CD4-positive, alpha-beta T cell treated with Interleukin-6 for 4 hours (primary cell): Measurements from ENCODE around the gene SPAG6.
"Not testable (repeated sequence)": the region's sequence is repeated elsewhere in the genome, so short reads cannot be mapped to it uniquely, and the experiment has no call there.

Experiments
- DNase-seq: peaks from one replicate; pipeline ENCODE4 v3.0.0-alpha.2; 2020; ENCODE audit warnings: mixed read lengths

Gene SPAG6

DNA sequence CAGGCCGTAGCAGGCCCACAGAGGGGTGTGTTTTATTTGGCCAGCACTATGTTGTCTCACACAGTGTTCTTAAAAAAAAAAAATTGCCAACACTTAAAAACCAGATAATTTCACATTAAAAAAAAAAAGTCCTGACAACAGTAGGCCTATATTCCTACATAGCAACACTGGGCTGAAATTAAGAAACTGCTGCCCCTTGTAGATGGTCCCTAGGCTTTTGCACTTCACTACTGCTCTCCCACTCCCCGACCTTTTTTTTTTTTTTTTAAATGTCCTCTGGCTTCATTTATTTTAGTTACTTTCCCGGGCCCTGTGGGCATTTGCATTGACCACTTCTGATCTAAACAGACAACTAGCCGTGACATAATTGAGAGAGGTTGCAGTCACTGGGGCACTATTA is 36.0 kb downstream of the SPAG6 start:
- DNase-seq, result no peak

GRCh38 chr10:22386503-22386902 is 41.2 kb downstream of the SPAG6 start:
- DNase-seq, result no peak

- DNase-seq, result no peak
These were observed 44.7 kb downstream of the SPAG6 start for GRCh38 chr10:22389856-22390589.

DNA sequence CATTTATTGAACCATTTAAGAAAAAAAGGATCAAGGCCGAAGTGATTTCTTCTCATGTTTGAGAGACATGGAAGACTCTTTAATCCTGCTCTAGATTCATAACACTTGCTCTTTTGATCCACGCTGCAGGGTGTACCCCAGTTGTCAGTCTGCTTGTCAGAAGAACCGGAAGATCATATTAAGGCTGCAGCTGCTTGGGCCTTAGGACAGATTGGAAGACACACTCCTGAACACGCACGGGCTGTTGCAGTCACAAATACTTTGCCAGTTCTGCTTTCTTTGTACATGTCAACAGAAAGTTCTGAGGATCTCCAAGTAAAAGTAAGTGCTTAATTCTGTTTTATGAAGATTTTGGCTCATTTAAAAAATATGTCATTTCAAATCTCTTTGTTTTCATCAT is 46.3 kb downstream of the SPAG6 start:
- no peak for DNase-seq

- not testable (repeated sequence) for DNase-seq
These were observed 50.9 kb downstream of the SPAG6 start for GRCh38 chr10:22396195-22396594.

DNA sequence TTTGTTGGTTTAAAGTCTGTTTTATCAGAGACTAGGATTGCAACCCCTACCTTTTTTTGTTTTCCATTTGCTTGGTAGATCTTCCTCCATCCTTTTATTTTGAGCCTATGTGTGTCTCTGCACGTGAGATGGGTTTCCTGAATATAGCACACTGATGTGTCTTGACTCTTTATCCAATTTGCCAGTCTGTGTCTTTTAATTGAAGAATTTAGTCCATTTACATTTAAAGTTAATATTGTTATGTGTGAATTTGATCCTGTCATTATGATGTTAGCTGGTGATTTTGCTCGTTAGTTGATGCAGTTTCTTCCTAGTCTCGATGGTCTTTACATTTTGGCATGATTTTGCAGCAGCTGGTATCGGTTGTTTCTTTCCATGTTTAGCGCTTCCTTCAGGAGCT is 61.6 kb downstream of the SPAG6 start:
- not testable (repeated sequence) for DNase-seq

GRCh38 chr10:22410394-22410793 is 65.1 kb downstream of the SPAG6 start:
- no peak for DNase-seq

GRCh38 chr10:22410846-22411245 is 65.5 kb downstream of the SPAG6 start:
- DNase-seq, result no peak

GRCh38 chr10:22414146-22414545 is 68.8 kb downstream of the SPAG6 start:
- DNase-seq, result no peak

DNA sequence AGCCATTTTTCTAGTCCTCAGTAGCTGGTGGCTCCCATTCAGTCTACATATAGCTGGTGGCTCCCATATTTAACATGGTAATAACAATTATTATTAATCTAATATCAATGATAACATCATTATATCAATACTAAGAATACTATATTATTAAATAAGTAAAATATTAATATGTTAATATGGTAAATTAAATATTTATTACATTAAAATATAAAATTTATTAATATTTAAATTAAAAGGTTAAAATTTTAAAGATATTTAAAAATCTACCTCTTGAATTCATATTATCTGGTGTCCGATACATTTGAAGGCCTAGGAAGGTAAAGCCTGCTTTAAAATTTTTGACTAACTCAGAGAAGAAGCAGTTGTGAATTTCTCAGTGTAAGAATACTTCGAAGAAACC is 69.8 kb downstream of the SPAG6 start:
- DNase-seq, result no peak

GRCh38 chr10:22417736-22418268 is 72.5 kb downstream of the SPAG6 start:
- no peak for DNase-seq

GRCh38 chr10:22420787-22421517 is 75.7 kb downstream of the SPAG6 start:
- peak; percentile 16 for DNase-seq

DNA sequence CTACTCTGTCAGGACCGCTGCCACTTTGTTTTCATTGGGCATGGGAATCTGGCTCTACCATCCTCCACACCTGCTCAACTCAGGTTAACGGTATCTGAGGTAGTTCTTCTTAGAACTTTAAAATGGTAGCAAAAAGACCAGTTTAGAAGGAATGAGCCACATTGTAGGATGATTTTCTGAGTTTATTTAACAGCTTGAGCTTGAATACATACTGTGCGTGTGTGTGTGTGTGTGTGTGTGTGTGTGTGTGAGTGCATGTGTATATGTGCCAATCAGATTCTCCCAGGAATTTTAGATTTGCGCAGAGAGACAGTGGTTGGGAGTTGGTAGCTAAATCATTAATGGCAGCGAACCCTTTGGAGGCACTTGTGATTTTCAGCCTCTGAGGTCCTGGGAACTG is 81.4 kb downstream of the SPAG6 start:
- DNase-seq, result no peak

- no peak for DNase-seq
These were observed 81.8 kb downstream of the SPAG6 start for GRCh38 chr10:22427101-22427500.

DNA sequence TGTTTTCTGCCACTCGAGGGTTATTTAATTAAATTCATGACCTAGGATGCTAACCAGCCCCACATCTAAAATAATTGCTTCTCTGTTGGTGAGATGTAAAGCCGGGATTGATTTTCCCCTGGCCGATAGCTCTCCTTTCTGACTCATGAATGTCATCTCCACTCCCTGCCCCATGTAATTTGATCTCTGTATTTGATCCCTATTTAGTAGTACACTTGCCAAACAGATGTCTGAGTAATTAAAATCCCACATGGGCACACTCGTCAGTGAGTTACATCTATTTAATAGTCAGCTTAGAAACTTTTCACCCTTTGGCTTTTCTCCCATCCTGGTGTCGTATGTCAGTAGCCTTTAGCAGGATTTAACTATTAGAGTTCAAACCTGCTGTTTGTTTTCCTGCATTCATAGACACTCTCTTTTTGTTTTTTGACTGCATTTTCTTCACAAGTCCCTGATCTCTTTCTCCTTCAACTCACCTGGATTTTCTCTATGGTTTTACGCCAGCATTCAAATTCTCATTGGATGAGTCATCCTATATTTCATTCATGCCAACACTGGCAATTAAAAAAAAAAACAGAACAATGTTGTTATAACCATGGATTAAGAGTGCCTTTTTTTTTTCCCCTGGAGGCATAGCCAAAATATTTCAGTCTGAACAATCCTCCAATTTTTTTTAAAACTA is 82.7 kb downstream of the SPAG6 start:
- no peak for DNase-seq

DNA sequence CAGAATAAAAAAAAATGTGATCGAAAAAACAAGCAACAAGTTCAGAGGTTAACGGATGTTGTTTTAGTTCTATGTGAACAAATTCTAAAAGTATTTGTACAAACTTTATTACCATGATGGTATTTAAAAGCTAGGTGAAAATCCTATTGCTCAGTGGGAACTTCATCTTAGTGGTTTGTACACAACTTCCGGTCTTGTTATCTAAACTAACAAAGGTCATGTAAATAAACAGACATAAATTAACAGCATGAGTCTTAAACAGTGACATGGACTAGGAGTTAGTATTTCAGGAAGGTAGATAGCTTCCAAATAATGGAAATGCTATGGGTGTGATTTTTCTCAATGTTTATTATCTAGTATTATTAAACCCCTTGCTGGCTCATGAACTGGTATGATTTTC is 83.8 kb downstream of the SPAG6 start:
- DNase-seq, result no peak

DNA sequence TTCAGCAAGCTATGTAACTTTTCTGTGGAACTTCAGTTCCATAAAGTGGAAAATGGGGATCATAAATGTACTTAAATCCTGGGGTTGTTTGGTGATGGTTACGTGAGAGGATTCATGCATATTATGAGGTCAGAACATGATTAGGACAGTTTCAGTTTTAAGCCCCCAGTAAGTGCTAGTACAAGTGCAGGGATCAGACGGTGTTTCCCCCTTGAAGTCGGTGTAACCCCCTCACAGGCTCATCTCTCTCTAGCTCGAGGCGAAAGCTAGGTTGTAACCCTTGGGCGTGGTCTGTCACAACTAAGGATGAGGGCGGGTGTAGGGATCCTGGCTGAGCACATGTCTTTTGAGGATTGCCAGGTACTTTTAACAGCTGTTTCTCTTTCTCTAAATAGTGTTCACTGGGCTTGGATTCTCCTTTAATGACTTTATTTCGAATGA is 84.7 kb downstream of the SPAG6 start:
- no peak for DNase-seq

DNA sequence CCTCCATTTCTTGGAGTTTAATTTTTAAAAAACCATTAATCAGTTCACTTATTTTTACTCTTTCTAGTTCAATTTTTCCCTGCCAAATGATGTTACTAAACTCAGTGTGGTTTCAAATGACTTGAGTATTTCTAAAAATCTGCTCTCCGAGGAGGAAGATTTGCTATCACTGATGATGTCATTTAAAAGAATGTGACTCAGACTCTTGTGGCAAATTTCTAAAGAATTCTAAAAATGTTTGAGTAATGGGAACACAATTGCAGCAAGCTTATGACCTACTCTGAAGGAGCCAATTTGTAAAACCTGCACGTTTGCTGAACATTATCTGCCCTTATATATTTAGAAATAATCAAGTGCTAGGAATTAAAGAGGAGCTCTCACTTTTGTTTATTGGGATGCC is 88.6 kb downstream of the SPAG6 start:
- no peak for DNase-seq

- no peak for DNase-seq
These were observed 89.2 kb downstream of the SPAG6 start for GRCh38 chr10:22434521-22434920.

- DNase-seq, result no peak
These were observed 90.4 kb downstream of the SPAG6 start for GRCh38 chr10:22435650-22436049.

DNA sequence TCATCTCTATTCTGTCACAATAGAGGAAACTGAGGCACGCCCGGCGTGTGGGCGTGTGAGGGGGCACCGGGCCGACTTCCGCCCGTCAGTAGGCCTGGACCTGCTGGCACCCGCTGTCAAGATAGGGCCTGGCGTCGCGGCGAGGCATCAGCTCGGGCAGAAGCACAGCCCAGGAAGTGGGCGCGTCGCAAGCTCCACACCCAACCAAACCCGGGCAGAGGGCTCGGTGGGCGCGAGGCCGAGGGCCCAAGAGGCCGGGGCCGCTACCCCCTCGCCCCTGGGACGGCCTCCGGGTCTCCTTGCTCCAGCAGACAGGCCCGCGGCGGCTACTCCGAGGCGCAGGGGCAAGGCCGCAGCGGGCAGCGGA is 91.2 kb downstream of the SPAG6 start:
- peak; percentile 66 for DNase-seq

DNA sequence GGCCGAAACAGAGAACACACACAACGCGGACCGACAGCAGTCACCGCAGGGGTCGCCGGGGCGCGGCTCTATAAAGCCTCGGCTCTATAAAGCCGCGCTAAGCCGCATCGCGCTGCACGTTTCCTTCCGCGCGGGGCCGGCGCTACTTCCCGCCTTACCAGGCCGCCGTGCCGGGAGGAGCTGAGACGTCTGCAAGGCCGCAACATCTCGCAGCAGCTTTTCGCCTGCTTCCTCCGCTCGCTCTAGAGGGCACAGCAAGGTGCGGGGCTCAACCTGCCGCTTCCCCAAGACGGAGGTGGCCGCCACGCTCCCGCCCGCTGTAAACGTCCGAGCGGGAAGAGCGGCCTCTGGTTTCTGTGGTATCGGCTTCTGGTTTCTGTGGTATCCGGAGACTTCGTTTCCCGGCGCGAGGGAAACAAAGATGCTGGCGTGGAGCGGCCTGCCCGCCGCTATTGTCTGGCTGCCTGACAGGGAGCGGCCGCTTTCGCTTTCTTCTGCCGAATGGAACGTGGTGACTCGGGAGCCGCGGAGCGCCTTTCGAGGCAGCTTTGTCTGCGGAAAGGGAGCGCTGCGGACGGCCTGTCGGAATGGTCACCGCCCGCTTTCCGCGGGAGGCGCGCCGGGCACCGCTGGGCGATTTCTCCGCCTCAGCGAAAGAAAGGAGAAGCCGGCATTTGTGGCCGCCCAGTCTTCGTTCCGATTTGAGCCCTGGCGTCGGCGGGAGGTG is 91.8 kb downstream of the SPAG6 start:
- peak; percentile 93 for DNase-seq
